Endometrium (tissue), 2 donors: ENCODE measurements around the gene SDCCAG8.

Source experiments
- FAIRE-seq: peaks from 2 replicates; lab custom pipeline; 2012; peaks lifted over from hg19 to GRCh38; lab: Jason Lieb, UNC
- donor health status: control.
- donor health status: control.

SDCCAG8 gene

DNA sequence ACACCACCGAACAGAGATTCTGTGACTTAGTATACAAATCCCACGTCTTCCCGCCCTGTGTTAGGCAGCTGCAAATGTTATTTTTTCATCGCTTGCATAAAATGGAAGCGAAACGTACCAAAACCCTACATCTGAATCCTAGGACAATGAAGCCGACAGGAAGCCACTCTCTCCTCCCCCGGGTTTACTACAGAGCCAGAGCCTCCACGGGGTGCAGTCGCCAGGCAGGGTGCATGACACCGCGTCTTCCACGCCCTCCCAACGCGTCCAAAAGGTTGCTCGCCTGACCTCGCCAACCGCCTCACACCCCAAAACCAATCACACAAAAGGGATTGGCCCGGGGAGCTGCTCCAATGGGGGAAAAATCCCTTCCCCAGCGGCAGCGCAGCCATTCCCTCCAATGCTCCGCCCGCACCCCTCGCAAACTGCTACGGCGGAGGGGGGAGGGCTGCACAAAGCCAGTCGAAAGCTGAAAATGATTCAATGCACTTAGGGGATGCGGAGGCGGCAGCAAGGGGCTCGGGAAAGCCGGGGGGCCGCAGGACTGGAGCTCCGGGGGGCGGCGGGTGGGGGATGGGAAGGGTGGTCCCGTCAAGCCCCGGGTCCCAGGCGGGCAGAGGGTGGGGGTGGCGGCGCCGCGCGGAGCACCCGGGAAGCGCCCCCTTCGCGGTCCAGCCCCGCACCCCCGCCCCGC, 1.5 kb upstream of the SDCCAG8 start:
- FAIRE-seq, result no peak

GRCh38 chr1:243254927-243255790, 682 bp upstream of the SDCCAG8 start, which contains the start of gene CEP170:
CEP170 (minus strand) TSS chr1:243255281; CDS start chr1:243225280, 30,001 bp downstream.
- FAIRE-seq, result no peak

GRCh38 chr1:243256590-243256989, 749 bp downstream of the SDCCAG8 start:
- no peak for FAIRE-seq

GRCh38 chr1:243257189-243257588, 1.3 kb downstream of the SDCCAG8 start:
- FAIRE-seq, result no peak

GRCh38 chr1:243258731-243259130, 2.9 kb downstream of the SDCCAG8 start:
- no peak for FAIRE-seq

GRCh38 chr1:243260221-243260880, 4.5 kb downstream of the SDCCAG8 start:
- FAIRE-seq, result no peak

DNA sequence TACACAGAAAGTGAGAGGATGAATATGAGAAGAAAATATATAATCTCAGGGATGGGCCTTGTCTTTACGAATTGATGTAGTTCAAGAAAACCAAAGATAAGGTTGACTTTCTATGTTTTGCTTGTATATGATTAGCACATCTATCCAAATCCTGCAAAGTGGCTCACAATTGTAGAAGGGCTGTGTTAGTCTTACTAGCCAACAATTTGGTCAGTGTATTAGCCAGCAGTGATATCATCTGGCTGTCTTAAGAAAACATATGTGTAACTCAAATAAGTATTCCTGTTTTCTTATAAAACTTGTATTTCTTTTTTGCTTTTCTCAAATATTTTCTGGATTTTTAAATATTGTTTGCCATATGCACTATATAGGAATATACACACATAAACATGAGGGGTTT, 5.5 kb downstream of the SDCCAG8 start:
- FAIRE-seq, result no peak

GRCh38 chr1:243264717-243265116, 8.9 kb downstream of the SDCCAG8 start:
- FAIRE-seq, result no peak

GRCh38 chr1:243266231-243266630, 10.4 kb downstream of the SDCCAG8 start:
- FAIRE-seq, result no peak

- peak; percentile 29 for FAIRE-seq
Observed at GRCh38 chr1:243267471-243267880, 11.6 kb downstream of the SDCCAG8 start.

DNA sequence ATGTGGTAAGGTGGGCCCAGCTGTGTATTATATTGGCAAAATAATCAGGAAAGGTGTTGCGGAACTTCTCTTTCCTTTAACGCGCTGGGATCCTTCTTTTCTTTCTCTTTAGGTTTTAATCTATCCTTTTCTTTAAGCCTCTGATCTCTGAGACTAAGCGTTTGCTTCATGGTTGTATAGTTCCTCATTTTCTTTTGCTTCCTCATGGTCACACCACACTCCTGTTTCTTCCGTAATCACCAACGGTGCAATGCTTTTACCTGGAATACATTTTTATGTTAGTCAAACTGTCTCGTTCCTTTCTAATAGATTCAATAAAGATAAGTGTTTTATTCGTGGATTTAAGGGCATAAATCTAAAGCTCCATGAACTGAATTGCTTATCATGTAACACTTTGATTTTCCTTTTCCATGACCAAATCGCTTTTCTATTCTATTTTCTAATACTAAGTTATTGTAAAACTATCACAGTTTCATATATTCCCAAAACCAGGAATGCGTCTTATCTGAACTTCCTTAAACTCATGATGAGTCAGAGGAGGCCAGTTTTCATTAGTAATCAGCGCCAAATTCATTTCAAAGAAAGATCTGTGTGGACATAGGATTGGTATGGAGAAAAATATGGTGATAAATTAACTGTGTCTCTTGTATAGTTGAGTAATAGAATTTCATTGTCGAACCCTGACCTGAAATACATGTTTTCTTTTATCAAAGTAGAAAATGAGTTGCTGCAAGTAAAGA, 12.2 kb downstream of the SDCCAG8 start:
- FAIRE-seq, result no peak

DNA sequence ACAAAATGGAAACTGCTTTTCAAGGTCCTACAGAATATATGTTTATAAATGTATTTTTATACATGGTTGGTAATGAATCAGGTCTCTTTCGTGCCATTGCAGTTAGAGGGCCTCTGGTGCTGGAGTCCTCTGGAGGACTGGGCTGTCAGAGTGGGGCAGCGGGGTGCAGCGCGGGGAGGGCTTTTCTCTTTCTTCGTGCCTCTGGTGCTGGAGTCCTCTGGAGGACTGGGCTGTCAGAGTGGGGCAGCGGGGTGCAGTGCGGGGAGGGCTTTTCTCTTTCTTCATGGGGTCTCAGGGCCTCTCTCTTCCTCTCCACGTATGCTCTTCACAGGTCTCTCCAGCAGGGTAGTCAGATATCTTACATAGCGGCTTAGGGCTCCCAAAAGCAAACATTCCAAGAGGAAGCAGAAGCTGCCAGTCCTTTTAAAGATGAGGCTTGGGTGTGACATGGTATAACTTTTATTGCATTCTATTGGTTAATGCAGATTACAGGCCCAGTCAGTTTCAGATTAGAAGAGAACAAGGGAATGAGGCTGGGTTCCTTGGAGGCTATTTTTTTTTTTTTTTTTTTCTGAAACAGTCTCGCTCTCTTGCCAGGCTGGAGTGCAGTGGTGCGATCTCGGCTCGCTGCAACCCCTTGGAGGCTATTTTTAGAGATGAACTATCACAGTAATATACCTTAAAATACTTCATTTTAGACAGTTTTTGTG, 13.1 kb downstream of the SDCCAG8 start:
- no peak for FAIRE-seq

- FAIRE-seq, result no peak
Observed at GRCh38 chr1:243269461-243269801, 13.6 kb downstream of the SDCCAG8 start.

- no peak for FAIRE-seq
Observed at GRCh38 chr1:243270097-243270864, 14.4 kb downstream of the SDCCAG8 start.

- FAIRE-seq, result no peak
Observed at GRCh38 chr1:243271996-243272395, 16.2 kb downstream of the SDCCAG8 start.

DNA sequence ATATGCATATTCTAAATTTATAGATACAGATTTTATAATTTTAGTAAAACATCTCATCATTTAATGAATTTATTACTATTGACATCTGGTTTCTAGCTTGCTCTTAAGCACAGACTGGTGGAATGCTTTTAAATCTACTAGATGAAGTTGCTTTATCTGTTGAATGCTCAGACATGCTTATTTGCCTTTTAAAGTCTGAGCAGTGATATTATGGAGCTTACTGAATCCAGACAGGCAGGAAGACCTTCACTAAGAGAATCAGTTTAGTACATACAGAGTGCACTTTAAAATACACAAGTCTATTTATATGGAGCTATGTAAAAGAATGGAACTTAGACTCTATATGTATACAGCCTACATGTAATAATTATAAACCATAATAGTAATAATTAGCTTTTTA, 16.6 kb downstream of the SDCCAG8 start:
- FAIRE-seq, result no peak

DNA sequence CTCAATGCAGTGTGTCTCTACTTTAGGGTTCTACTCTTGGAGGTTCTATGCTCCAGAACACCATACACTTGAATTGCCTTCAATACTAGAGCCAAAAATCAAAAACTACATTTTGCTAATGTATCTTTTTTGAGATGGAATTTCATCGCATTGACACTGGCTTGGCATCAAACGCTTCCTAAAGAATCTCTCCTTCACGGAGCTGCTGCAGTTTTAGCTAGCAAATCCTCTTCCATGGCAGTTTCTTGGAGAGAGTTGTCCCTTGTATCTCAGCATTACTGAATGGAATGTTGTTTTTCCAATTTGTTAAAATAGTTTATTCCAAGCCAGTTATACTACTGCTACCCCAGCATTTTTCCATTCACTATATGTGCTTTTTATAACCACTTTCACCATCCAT, 17.7 kb downstream of the SDCCAG8 start:
- FAIRE-seq, result no peak

GRCh38 chr1:243273945-243274344, 18.1 kb downstream of the SDCCAG8 start:
- FAIRE-seq, result no peak

- no peak for FAIRE-seq
Observed at GRCh38 chr1:243275316-243275715, 19.5 kb downstream of the SDCCAG8 start.

DNA sequence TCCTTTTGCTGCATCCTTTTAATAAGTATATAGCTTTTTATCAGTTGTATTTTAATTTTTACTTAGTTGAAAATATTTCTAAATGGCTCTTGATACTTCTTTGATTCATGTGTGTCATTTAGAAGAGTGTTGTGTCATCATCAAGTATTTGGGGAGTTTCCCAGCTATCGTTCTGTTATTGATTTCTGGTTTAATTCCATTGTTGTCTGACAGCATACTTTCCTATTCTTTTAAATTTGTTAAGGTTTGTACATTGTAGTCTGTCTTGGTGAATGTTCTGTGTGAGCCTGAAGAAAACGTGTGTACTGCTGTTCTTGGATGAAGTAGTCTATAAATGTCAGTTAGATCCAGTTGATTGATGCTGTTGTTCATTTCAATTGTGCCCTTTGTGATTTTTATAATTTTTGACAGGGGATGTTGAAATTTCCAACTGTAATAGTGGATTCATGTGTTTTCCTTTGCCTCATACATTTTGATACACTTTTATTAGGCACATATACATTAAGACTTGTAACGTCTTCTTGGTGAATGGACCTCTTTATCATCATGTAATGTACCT, 24.8 kb downstream of the SDCCAG8 start:
- FAIRE-seq, result no peak

- FAIRE-seq, result no peak
Observed at GRCh38 chr1:243281672-243282071, 25.8 kb downstream of the SDCCAG8 start.
